ENCODE results near the gene BEX2. TPM values are rescaled to one million over a fixed set of nuclear protein-coding genes. Genes with fewer than 3 reads are reported as not detected.
"Not testable (repeated sequence)": the region's sequence is repeated elsewhere in the genome, so short reads cannot be mapped to it uniquely, and the experiment has no call there.

Gene BEX2
- total and polyA plus RNA-seq, 8 donors: 0.87 to 83.3 (median 20.4) TPM; not detected in 2

- H3K4me1 ChIP-seq: peaks cover 0 to 5% (median 0%) of the 10 kb centered on the region in 4 donors
- intact Hi-C loops (cut with DNase I; ENCODE audit: low total_unique reads): no loop called here
- WGBS, 5 donors: 56 to 69% (median 64%) methylated on average over 3 of the region's 3 CpGs
- no peak overlapping the region for H3K27ac ChIP-seq
- no peak for TF ChIP-seq POLR2A (IDR thresholded peaks at IDR 0.05)
- TF ChIP-seq POLR2AphosphoS5 (IDR thresholded peaks at IDR 0.05): no peak
- TF ChIP-seq CTCF (IDR thresholded peaks at IDR 0.05): no peak
- TF ChIP-seq EP300 (IDR thresholded peaks at IDR 0.05): no peak
- H3K36me3 ChIP-seq: no peaks in the 10 kb centered on the region
- H3K4me3 ChIP-seq: peak overlapping the region in 1 of 4 donors; percentile 58
- no peaks in the 10 kb centered on the region for H3K9me3 ChIP-seq
- DNase-seq: no peak
- H3K27me3 ChIP-seq: peaks cover 0 to 12% (median 0%) of the 10 kb centered on the region in 3 donors
These were observed 600 bp upstream of the BEX2 start for GRCh38 chrX:103311399-103311780.

- Histone ChIP-seq H3K4me3 (peak overlapping the region; percentile 50 to 64 (median 58)), H3K27me3 (peaks cover 0 to 12% (median 0%) of the 10 kb centered on the region in 3 donors), H3K4me1 (peaks cover 0 to 5% (median 0%) of the 10 kb centered on the region in 4 donors), H3K27ac (peak overlapping the region in 4 of 5 donors; percentile 25 to 71 (median 50)), H3K36me3 (no peaks in the 10 kb centered on the region), H3K9me3 (no peaks in the 10 kb centered on the region)
- DNase-seq: peak in 1 of 2 donors; percentile 42
- intact Hi-C loops (cut with DNase I; ENCODE audit: low total_unique reads): no loop called here
- whole genome bisulfite sequencing, 5 donors: 21 to 60% (median 37%) methylated on average over 17 to 32 of the region's 32 CpGs
- TF ChIP-seq EP300 (IDR thresholded peaks at IDR 0.05): no peak
- TF ChIP-seq POLR2A (IDR thresholded peaks at IDR 0.05): no peak
These were observed 783 bp downstream of the BEX2 start for GRCh38 chrX:103309860-103310554.

- H3K9me3 ChIP-seq; H3K4me3 ChIP-seq; DNase-seq; H3K36me3 ChIP-seq; H3K27me3 ChIP-seq; H3K4me1 ChIP-seq; H3K27ac ChIP-seq; intact Hi-C loops (cut with DNase I; ENCODE audit: low total_unique reads): not testable (repeated sequence)
- WGBS, 5 donors: 82 to 97% (median 89%) methylated on average over 4 of the region's 4 CpGs
These were observed 5.1 kb downstream of the BEX2 start for GRCh38 chrX:103305666-103306065.

- H3K9me3 ChIP-seq: no peaks in the 10 kb centered on the region
- no peak for DNase-seq
- no peaks in the 10 kb centered on the region for H3K4me1 ChIP-seq
- H3K36me3 ChIP-seq: no peaks in the 10 kb centered on the region
- H3K4me3 ChIP-seq: no peak overlapping the region
- TF ChIP-seq POLR2AphosphoS5 (IDR thresholded peaks at IDR 0.05): no peak
- TF ChIP-seq EP300 (IDR thresholded peaks at IDR 0.05): no peak
- TF ChIP-seq CTCF (IDR thresholded peaks at IDR 0.05): no peak
- TF ChIP-seq POLR2A (IDR thresholded peaks at IDR 0.05): no peak
- H3K27me3 ChIP-seq: no peaks in the 10 kb centered on the region
- intact Hi-C loops (cut with DNase I; ENCODE audit: low total_unique reads): no loop called here
- H3K27ac ChIP-seq: no peak overlapping the region
These were observed 6.1 kb downstream of the BEX2 start for GRCh38 chrX:103304705-103305104.

- Histone ChIP-seq H3K4me1 (no peaks in the 10 kb centered on the region), H3K36me3 (no peaks in the 10 kb centered on the region), H3K4me3 (no peak overlapping the region), H3K27ac (no peak overlapping the region), H3K9me3 (peaks cover 0 to 9% (median 3%) of the 10 kb centered on the region in 4 donors), H3K27me3 (peaks cover 0 to 8% (median 0%) of the 10 kb centered on the region in 3 donors)
- 60 to 91% (median 88%) methylated on average over 1 to 2 of the region's 2 CpGs for WGBS, 5 donors
- DNase-seq: no peak
- TF ChIP-seq POLR2AphosphoS5 (IDR thresholded peaks at IDR 0.05) (no peak), POLR2A (IDR thresholded peaks at IDR 0.05) (no peak), EP300 (IDR thresholded peaks at IDR 0.05) (no peak), CTCF (IDR thresholded peaks at IDR 0.05) (no peak)
- intact Hi-C loops (cut with DNase I; ENCODE audit: low total_unique reads): no loop called here
These were observed 17.7 kb downstream of the BEX2 start for GRCh38 chrX:103293118-103293517.

Measured in stomach (tissue), 9 donors.